ENCODE results near the gene HAGHL. TPM values are rescaled to one million over a fixed set of nuclear protein-coding genes. Genes with fewer than 3 reads are reported as not detected.

HAGHL gene
- total RNA-seq, 1 experiment from 2014 or later, result 74.8 TPM

- TF ChIP-seq REST (IDR thresholded peaks at IDR 0.05; ENCODE audit: low read depth) (no peak), RAD21 (IDR thresholded peaks at IDR 0.05; ENCODE audit: low read depth) (no peak)
Measured at GRCh38 chr16:702341-702740, 24.6 kb upstream of the HAGHL start (continued).

GRCh38 chr16:703406-703805 is 23.5 kb upstream of the HAGHL start:
- RAD21 ChIA-PET (ENCODE audit: low non-redundant PET in 1 of 2, low total read pairs in 2 of 2, uncharacterized antibody in 2 of 2, unreplicated experiment in 2 of 2), result no interaction called here
- no peaks in the 10 kb centered on the region for H4K20me1 ChIP-seq (ENCODE audit: insufficient read depth)
- H3K4me1 ChIP-seq (ENCODE audit: control insufficient read depth in 1 of 2, insufficient read depth in 2 of 2, low read length in 2 of 2), result peaks cover 0 to 21% of the 10 kb centered on the region in 2 experiments; a peak in 3 of 4 replicates
- no peak overlapping the region for H3K9ac ChIP-seq (ENCODE audit: low read length)
- no peaks in the 10 kb centered on the region for H3K9me3 ChIP-seq (ENCODE audit: control insufficient read depth in 1 of 2, insufficient read depth in 1 of 2, low read depth in 1 of 2, low read length in 2 of 2)
- H3K4me2 ChIP-seq (ENCODE audit: low read length), result no peak overlapping the region
- no peak for TF ChIP-seq EZH2 (IDR thresholded peaks at IDR 0.05)
- TF ChIP-seq TCF7L2 (IDR thresholded peaks at IDR 0.05; ENCODE audit: borderline replicate concordance, extremely low read depth, insufficient read depth, insufficient read length), result no peak
- TF ChIP-seq ELF1 (IDR thresholded peaks at IDR 0.05; ENCODE audit: borderline replicate concordance, low read depth), result no peak
- BruUV-seq (replicated peaks), result no TSS peak
- intact Hi-C loops (cut with micrococcal nuclease), result no loop called here
- CTCF ChIA-PET, result interaction anchor here (1.2 kb wide), 1 partner anchor 17 kb away, joined by 3 read pairs; no protein-coding TSS in a partner anchor
- no peaks in the 10 kb centered on the region; a peak in 2 of 4 replicates for H3K36me3 ChIP-seq (ENCODE audit: control insufficient read depth in 1 of 2, insufficient read depth in 2 of 2, low read length in 2 of 2)
- ATAC-seq (no peak), DNase-seq (ENCODE audit: low read depth, low spot score) (no peak)
- POLR2A ChIA-PET, result no interaction called here
- H3K9me2 ChIP-seq (ENCODE audit: insufficient read depth), result no peaks in the 10 kb centered on the region
- H3K79me2 ChIP-seq (ENCODE audit: insufficient read depth, low read length), result peaks cover 38% of the 10 kb centered on the region
- H3K27me3 ChIP-seq (ENCODE audit: insufficient read depth, low read length), result no peaks in the 10 kb centered on the region
- H3K4me3 ChIP-seq (replicated peaks in 1 of 2; ENCODE audit: low read depth in 1 of 2, low read length in 2 of 2), result no peak overlapping the region; a peak in 1 of 4 replicates
- no peak overlapping the region; the same call in 1 of the 2 replicates for H3K27ac ChIP-seq (ENCODE audit: low read depth, low read length)
- H2AFZ ChIP-seq (ENCODE audit: low read depth, low read length, poor library complexity, severe bottlenecking), result no peak overlapping the region
